ENCODE data around the gene TM9SF3.

TM9SF3 gene

DNA sequence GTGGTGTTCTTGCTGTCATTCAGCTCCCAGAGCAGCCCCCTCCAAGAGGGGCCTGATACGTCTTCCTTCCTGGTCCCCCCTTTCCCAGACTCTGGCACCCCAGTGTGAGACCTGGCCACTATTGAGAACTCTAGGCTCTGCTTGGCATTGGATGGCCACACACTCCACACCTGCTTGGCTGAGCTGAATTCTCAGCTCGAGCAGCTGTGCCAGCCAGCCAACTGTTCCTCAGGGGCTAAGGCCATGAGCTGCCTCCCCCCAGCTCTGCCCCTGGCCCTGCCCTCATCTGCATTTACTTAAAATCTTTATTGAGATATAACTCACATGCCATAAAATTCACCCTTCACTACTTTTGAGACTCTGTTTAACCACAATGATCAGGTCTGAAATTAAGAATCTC lies 79.8 kb downstream of the TM9SF3 start:
- DNase-seq, result no peak

DNA sequence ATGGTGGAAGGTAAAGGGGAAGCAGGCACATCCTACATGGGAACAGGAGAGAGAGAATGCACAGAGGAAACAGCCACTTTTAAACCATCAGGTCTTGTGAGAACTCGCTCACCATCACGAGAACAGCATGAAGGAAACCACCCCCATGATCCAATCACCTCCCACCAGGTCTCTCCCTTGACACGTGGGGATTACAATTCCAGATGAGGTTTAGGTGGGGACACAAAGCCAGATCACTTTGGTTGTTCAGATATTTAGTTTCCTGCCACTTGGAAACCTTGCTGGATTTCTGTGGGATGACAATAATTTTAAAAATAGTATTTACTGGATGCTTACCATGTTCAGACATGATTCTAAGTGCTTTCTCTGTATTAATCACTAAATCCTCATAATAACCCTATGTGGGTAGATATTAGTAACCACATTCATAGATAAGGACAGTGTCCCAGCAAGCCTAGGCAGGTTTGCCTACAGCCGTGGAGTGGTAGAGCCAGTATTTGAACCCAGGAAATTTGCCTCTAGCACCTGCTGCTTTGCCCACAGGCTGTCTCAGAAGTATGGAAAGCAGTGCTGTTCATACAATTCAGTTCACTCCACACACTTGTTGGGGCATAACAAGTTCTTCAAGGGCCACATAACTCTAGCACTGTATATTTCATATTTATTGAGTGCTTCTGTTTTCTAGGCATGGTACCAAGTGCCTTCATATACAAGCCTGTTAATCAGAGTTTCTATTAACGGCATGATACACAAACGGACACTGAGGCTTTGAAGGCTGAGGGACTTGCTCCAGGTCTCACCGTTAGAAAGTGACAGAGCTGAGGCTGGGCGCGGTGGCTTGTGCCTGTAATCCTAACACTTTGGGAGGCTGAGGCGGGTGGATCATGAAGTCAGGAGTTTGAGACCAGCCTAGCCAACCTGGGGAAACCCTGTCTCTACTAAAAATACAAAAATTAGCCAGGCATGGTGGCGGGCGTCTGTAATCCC lies 81.4 kb downstream of the TM9SF3 start:
- no peak for DNase-seq

GRCh38 chr10:96502561-96503282 lies 84.1 kb downstream of the TM9SF3 start:
- no peak for DNase-seq

DNA sequence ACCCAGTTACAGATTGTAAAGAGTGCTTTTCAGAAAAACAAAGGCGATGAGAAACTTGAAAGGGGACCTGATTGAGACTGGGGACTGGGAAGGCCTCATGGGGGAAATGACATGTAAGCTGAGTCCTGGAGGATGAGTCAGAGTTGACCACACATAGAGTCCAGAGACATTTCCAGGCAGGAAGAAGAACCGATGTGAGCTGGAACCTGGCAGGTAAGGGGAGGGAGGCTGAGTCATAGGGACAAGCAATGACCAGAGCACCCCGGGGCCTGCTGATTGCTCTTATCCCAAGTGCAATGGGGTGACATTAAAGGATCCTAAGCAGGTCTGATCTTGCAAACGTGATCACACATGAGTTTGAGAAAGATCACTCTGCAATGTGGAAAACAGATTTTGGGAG lies 84.8 kb downstream of the TM9SF3 start:
- DNase-seq, result no peak

DNA sequence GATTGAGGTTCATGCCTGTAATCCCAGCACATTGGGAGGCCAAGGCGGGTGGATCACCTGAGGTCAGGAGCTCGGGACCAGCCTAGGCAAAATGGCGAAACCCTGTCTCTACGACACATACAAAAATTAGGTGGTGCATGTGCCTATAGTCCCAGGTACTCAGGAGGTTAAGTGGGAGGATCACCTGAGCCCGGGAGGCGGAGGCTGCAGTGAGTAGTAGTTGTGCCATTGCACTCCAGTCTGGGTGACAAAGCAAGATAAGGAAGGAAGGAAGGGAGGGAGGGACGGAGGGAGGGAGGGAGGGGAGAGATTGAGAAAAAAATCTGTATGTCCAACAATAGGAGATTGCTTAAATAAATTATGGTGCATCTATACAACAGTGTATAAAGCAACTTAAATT lies 86.3 kb downstream of the TM9SF3 start:
- no peak for DNase-seq

GRCh38 chr10:96500050-96500449 lies 86.8 kb downstream of the TM9SF3 start:
- no peak for DNase-seq

DNA sequence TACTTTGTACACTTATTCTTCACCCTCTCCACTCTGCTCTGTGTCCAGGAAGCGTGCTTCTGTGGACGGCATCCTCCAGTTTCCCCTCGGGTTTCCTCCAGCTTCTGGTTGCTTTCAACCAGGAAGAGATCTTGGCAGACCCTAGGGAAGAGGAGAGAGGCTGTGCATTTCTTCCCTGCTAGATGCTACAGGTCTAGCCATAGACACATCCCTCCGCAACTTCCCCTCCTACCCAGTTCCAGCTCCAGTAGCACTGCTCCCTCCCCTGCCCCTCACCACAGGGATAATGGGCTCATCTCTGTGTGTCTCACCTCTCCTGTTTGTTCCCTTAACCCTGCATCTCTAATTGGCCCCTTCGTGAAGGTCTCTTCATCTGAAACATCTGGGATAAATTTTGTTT lies 89.4 kb downstream of the TM9SF3 start:
- DNase-seq, result no peak

- no peak for DNase-seq
These were observed 90.4 kb downstream of the TM9SF3 start for GRCh38 chr10:96496281-96496925.

DNA sequence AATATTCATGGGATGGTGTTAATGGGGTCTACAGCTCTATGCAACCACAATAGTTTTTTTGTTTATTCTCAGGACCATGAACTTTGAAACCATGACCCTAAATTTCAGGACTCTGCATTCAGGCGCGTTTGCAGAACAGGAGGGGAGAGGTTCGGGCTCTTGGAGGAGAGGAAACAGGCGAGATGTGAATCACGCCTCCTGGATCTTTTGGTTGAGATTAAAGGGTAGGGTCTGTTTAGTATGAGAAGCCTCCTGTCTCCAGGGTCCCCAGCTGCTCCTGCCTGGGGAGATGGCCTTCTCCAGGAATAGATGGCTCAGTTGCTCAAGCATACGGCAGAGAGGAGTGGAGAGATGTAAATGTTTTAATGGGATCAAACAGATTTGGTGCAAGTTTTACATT lies 91.3 kb downstream of the TM9SF3 start:
- DNase-seq, result no peak

GRCh38 chr10:96494694-96495093 lies 92.1 kb downstream of the TM9SF3 start:
- DNase-seq, result no peak

DNA sequence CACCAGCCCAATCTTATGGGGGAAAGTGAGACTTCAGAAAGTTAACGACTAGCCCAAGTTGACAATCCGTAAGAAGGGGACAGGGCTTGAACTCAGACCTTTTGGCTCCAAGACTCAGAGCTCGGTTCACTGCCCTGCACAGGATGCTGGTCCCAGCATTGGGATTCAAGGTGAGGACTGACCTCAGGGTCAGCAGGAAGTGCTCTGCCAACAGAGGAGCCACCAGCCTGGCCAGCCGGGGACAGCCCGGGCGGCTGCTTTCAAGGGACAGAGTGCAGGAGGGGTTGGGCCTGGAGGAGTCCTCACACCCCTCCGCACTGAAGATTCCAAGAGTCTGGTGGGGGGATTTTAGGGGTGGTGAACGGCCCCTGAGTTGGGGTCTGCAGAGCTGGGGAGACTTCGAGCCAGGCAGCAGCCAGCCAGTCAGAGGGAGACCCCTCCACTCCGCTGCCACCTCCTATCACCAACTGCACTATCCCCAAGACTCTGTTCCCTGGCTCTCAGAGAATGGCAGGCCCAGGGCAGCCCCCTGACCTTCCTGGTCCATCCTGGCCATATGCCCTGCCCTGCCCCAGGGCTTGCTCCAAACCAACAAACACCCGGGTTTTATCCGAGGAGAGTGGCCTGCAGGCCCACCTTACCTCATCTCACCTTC lies 92.8 kb downstream of the TM9SF3 start:
- DNase-seq, result no peak

DNA sequence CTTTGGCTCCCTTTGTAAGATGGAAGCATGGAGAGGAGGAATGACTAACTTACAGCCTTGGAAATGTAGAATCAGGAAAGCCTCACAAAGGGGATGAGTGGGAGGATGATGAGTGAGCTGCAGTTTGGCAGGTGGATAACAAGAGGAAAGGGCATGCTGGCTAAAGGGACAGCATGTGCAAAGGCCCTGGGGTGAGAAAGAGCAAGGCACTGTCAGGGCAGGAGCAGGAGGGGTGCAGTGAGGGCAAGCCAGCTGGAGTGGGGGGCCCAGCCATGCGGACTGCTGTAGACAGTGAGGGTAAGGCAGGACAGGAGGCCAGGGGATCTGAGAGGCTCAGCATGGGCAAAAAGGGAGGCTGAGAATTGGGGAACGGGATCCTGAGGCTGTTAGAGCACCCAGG lies 93.6 kb downstream of the TM9SF3 start:
- no peak for DNase-seq

GRCh38 chr10:96491303-96491702 lies 95.5 kb downstream of the TM9SF3 start:
- DNase-seq, result no peak

GRCh38 chr10:96488161-96488935 lies 98.5 kb downstream of the TM9SF3 start:
- no peak for DNase-seq

DNA sequence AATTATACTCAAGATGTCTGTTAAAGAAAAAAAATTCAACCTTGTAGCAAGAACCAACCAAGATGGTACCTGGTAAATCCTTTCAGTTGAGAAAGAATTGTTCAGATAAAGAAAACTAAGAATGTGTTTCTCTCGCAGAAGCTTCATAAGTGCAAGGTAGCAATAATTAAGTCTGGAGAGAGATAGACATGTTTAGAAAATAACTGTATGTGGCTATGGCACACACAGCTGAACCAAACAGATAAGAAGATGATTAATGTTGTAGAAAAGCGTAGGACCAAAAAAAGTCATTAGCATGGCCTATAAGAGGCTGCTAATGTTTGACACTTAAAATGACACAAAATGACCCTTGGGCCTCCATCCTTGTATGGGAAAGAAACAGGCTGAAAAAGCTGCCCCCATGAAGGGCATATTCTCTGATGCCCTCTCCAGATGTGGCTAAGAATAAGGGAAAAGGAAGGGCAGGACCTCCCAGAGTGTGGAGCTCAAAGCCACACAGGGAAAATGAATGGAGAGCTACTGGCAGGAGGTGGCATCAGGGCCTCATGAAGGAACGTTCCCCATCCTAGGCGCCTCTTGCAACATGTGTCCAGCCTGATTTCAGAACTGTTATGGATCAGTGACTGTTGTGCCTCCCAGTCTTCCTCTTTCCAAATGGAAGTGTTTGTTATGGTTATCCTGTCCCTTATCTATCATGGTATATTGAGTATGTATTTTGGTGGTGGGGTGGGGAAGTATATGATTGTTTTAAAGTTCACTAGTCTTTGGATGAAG lies 103.8 kb downstream of the TM9SF3 start:
- no peak for DNase-seq

DNA sequence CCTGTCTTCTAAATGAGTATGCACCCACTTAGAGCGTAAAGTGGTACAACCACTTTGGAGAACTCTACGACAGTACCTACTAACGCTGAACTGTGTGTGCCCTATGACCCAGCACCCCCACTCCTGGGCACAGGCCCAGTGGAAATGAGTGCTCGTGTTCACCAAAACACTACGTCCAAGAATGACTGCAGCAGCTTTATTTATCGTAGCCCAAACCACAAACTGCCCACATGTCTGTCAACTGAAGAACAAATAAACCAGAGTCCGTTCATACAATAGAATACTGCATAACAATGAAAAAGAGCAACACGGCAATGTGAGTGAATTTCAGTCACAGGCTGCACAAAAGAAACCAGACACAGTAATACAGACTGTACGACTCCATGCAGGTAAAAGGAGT lies 108.5 kb downstream of the TM9SF3 start:
- no peak for DNase-seq

DNA sequence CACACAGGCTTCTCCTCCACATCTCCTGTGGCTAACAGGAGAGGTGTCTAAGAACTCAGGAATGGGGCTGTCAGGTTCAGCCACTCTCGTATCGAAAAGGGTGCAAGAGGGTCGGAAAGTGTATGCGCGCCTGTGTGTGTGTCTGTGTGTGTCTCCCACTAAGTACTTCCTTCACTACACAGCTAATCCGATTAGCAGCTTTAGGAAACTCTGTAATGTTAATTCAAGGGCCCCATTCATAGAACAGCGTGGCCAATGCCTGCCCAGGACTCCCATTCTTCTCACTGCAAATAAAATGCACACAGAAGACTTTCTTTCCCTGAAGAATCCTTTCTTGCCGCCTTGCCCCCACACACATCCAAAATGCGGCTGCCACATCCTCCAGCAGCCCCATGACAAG lies 112.9 kb downstream of the TM9SF3 start:
- no peak for DNase-seq

GRCh38 chr10:96470116-96470743 lies 116.6 kb downstream of the TM9SF3 start:
- DNase-seq, result no peak

- DNase-seq, result no peak
These were observed 118.0 kb downstream of the TM9SF3 start for GRCh38 chr10:96468845-96469244.

All from activated effector memory CD4-positive, alpha-beta T cell treated with anti-CD3 and anti-CD28 coated beads, Interleukin-2, amount 50 U/mL, for 16 hours (primary cell).